SK-N-SH (cell line): ENCODE data around the gene KLHL21.

Source experiments
- EZH2phosphoT487 ChIP-seq: fragments of 200-600 bp; sonication (generic); IDR thresholded peaks from 2 replicates; pipeline ENCODE4 v1.6.1; 2017; ENCODE audit warnings: low read depth, mixed run types, mild to moderate bottlenecking, antibody characterized with exemption, moderate library complexity, borderline replicate concordance
- NFIC ChIP-seq: IDR thresholded peaks from 2 replicates; pipeline ENCODE4 v1.4.0; 2012; ENCODE audit warnings: borderline replicate concordance
- TF ChIP-seq, protein P1 (sequence below): fragments of 200-600 bp; sonication (generic); IDR thresholded peaks from 2 replicates; pipeline ENCODE4 v1.6.1; 2017; ENCODE audit warnings: antibody characterized with exemption, mild to moderate bottlenecking, moderate library complexity
- TF ChIP-seq, protein P2 (sequence below): fragments of 150-350 bp; IDR thresholded peaks from 2 replicates; pipeline ENCODE4 v1.6.1; 2017; ENCODE audit warnings: antibody characterized with exemption, low read length, low read depth, borderline replicate concordance

DNA sequence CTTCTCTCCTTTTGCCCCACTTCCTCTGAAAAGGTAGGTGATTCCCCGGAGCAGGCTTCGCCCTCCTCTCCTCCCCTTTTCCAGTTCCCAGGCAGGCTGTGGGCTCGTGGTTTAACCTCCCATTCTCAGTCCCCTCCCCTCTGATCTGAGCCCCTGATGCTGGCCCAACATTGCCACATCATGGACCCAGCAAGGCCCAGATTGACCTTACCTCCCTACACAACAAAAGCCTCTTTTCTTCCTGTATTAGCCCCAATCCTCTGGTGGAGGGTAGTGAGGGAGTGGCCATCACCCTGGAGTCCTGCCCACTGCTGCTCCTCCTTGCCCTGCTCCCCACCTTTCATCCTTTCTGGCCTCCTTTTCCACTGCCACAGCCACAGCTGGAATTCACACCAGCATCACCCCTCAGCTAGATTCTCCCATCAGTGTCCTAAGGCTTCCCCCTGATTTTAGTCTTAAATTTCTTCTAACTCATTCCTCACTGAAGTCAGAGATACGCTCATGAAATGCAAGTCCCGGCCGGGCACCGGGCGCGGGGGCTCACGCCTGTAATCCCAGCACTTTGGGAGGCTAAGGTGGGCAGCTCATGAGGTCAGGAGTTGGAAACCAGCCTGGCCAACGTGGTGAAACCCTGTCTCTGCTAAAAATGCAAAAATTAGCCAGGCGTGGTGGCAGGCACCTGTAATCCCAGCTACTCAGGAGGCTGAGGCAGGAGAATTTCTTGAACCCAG, 29.9 kb downstream of the KLHL21 start:
- TF ChIP-seq, protein P1, sequence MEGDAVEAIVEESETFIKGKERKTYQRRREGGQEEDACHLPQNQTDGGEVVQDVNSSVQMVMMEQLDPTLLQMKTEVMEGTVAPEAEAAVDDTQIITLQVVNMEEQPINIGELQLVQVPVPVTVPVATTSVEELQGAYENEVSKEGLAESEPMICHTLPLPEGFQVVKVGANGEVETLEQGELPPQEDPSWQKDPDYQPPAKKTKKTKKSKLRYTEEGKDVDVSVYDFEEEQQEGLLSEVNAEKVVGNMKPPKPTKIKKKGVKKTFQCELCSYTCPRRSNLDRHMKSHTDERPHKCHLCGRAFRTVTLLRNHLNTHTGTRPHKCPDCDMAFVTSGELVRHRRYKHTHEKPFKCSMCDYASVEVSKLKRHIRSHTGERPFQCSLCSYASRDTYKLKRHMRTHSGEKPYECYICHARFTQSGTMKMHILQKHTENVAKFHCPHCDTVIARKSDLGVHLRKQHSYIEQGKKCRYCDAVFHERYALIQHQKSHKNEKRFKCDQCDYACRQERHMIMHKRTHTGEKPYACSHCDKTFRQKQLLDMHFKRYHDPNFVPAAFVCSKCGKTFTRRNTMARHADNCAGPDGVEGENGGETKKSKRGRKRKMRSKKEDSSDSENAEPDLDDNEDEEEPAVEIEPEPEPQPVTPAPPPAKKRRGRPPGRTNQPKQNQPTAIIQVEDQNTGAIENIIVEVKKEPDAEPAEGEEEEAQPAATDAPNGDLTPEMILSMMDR = no peak
- TF ChIP-seq EZH2phosphoT487 (no peak), NFIC (no peak)
- TF ChIP-seq, protein P2, sequence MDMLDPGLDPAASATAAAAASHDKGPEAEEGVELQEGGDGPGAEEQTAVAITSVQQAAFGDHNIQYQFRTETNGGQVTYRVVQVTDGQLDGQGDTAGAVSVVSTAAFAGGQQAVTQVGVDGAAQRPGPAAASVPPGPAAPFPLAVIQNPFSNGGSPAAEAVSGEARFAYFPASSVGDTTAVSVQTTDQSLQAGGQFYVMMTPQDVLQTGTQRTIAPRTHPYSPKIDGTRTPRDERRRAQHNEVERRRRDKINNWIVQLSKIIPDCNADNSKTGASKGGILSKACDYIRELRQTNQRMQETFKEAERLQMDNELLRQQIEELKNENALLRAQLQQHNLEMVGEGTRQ = no peak
